HG02798 (cell line): ENCODE results near the gene MEIOC.
A peak's percentile ranks its signal among the peaks of the same experiment; 100 is the strongest.
"Not testable (repeated sequence)": the region's sequence is repeated elsewhere in the genome, so short reads cannot be mapped to it uniquely, and the experiment has no call there.

Source experiments
- ATAC-seq: cut with Tn5 transposase; IDR thresholded peaks from one replicate; pipeline ENCODE4 v1.9.1; 2021; ENCODE audit warnings: mild to moderate bottlenecking; ENCODE audit not compliant: unreplicated experiment, poor library complexity

The MEIOC gene

DNA sequence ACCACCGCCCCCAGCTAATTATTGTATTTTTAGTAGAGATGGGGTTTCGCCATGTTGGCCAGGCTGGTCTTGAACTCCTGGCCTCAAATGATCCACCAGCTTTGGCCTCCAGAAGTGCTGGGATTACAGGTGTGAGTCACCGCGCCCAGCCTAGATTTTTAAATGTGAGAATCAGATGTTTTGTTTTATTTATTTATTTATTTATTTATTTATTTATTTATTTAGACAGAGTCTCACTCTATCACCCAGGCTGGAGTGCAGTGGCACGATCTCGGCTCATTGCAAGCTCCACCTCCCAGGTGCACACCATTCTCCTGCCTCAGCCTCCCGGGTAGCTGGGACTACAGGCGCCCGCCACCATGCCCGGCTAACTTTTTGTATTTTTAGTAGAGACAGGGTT is 44.0 kb downstream of the MEIOC start:
- ATAC-seq = not testable (repeated sequence)

DNA sequence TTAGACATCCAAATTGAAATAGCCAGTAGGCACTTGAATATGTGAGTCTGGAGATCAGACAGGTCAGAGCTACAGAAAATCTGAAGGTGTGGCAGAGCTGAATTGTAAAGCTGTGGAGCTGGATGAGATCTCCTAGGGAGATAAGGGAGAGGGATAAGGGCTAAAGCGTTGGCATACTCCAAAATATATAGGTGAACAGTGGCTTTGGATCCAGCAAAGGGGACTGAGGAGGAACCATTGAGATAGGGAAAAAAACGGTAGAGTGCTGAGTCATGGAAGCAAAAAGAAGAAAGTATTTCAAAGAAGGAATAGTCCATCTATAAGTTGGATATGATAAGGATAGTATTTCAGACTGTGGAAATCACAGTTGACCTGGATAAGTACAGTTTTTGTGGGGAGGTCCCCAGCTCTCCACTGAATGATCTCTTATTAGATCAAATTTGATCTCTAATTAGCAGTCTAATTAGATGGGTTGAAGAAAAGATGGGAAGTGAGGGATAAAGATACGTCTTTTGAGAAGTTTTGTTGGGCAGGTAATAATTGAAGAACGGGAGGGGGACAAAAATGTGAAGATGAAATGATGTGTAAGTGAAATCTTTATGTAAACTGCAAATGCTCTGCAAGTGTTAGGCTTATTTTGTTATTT is 51.6 kb downstream of the MEIOC start:
- no peak for ATAC-seq

DNA sequence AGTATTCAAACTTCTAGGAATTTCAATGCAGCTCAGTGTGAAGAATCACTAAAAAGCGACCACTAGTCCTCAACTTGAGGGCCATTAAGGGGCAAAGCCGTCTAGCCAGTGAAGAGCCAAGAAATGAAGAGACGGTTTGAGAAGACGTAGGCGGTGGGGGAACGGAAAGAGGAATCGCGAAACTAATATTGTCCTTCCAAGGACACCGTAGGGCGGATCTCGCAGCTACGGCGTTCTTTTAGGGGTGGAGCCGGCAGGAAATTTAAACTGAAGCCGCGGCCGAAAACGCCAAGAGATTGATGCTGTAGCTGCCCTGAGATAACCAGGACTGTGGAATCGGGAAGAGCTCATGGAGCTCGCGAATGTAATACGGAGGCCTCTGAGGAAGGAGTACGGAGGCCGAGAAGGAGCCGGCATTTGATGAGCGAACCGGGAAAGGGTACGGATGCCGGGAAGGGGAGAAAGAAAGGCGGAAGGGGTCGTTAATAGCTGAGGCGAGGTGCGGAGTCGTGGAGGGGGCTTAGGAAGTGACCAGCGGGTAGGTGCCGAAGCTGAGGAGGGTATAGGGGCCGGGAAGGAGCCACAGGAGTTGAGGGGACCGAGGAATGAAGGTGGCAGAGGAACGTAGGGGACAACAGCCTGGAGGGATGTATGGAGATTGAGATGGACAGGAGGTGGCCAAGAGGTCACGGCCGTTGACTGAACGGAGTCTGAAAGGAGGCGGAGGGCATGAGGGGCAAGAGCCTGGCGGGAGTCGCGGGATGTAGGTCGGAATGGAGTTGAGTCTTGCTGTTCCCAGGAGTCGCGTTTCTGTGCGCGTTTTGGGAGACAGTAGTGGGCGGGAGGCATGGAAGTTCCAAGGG is 52.4 kb downstream of the MEIOC start, which contains the start of gene DBF4B:
Gene DBF4B, plus strand, starts transcription at position 265 of the 863 bp plus-strand sequence. Its CDS starts 156 bp downstream, at position 421.
- ATAC-seq = peak; percentile 81

DNA sequence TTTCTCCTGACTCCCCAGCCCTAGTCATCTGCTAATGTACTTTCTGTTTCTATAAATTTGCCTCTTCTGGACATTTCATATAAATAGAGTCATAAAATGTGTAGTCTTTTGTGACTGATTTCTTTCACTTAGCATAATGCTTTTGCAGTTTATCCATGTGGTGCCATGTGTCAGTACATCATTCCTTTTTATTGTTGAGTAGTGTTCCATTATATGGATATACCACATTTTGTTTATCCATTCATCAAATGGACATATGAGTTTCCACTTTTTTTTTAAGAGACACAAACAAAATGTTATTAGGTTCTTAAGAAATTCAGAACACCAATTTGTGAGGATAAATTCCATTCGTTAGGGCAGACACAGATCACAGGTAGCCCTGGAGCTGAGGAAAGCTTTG is 63.2 kb downstream of the MEIOC start:
- ATAC-seq = no peak

DNA sequence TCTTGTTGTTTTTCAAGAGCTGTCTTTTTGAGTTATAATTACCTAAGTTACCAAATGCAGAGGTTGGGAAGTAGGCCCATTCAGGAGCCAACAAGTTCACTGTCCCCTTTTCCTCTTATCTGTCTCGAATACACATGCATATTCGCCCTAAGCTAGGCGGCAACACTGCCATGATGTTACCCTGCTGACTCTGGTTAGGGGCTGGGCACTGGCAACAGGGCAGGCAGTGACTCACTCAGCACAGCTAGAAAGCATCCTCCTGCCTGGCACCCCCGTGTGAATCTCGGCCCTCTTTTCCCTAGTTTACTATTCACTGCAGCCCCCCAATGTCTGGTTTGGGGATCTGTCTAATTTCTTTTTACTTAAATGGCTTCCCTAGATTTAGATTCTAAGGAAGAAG is 66.0 kb downstream of the MEIOC start:
- no peak for ATAC-seq
